DOHH2 (cell line): ENCODE measurements around the gene SCN1B.
A peak's percentile ranks its signal among the peaks of the same experiment; 100 is the strongest.
"Not testable (repeated sequence)": the region's sequence is repeated elsewhere in the genome, so short reads cannot be mapped to it uniquely, and the experiment has no call there.

Experiments used
- H3F3A ChIP-seq: fragments of 200-600 bp; sonication (generic), shearing (Covaris generic); 2 replicates; pipeline ENCODE4 v1.6.0; 2016; ENCODE audit warnings: antibody characterized with exemption, mild to moderate bottlenecking; ENCODE audit not compliant: control insufficient read depth, insufficient read depth
- H3K27ac ChIP-seq: fragments of 200-600 bp; sonication (generic); 2 replicates; pipeline ENCODE4 v1.5.1; 2014; ENCODE audit warnings: low read depth, mild to moderate bottlenecking, low read length, moderate library complexity
- H3K27me3 ChIP-seq: fragments of 200-600 bp; sonication (generic); 2 replicates; pipeline ENCODE4 v1.6.1; 2014; ENCODE audit warnings: mild to moderate bottlenecking, low read length, mixed read lengths; ENCODE audit not compliant: control insufficient read depth
- H3K36me3 ChIP-seq: fragments of 200-600 bp; sonication (generic); 2 replicates; pipeline ENCODE4 v1.6.1; 2014; ENCODE audit warnings: mild to moderate bottlenecking, low read length, moderate library complexity, mixed read lengths; ENCODE audit not compliant: control insufficient read depth
- H3K4me1 ChIP-seq: fragments of 200-600 bp; sonication (generic); 2 replicates; pipeline ENCODE4 v1.6.1; 2014; ENCODE audit warnings: mild to moderate bottlenecking, low read length, mixed read lengths; ENCODE audit not compliant: control insufficient read depth
- H3K4me2 ChIP-seq: fragments of 200-600 bp; sonication (generic); 2 replicates; pipeline ENCODE4 v1.6.0; 2014; ENCODE audit warnings: mild to moderate bottlenecking, low read length, moderate library complexity
- H3K4me3 ChIP-seq: fragments of 200-600 bp; sonication (generic); 2 replicates; pipeline ENCODE4 v1.5.1; 2014; ENCODE audit warnings: mild to moderate bottlenecking, low read length, mixed read lengths
- H3K79me2 ChIP-seq: fragments of 200-600 bp; sonication (generic); 2 replicates; pipeline ENCODE4 v1.6.1; 2014; ENCODE audit warnings: mild to moderate bottlenecking, low read length, mixed read lengths; ENCODE audit not compliant: control insufficient read depth
- H3K9me2 ChIP-seq: fragments of 200-600 bp; sonication (generic); replicated peaks from 2 replicates; pipeline ENCODE4 v1.6.1; 2014; ENCODE audit warnings: mild to moderate bottlenecking, low read length, mixed read lengths; ENCODE audit not compliant: control insufficient read depth
- H3K9me3 ChIP-seq: fragments of 200-600 bp; sonication (generic); 2 replicates; pipeline ENCODE4 v1.6.1; 2014; ENCODE audit warnings: antibody characterized with exemption, low read length, mixed read lengths; ENCODE audit not compliant: control insufficient read depth, insufficient read depth
- H4K20me1 ChIP-seq: fragments of 200-600 bp; sonication (generic); 2 replicates; pipeline ENCODE4 v1.6.0; 2014; ENCODE audit warnings: low read depth, mild to moderate bottlenecking, antibody characterized with exemption, low read length, moderate library complexity; ENCODE audit not compliant: control insufficient read depth, insufficient read depth
- CTCF ChIP-seq: fragments of 200-600 bp; sonication (generic); IDR thresholded peaks from one replicate; pipeline ENCODE4 v1.5.1; 2014; ENCODE audit warnings: antibody characterized with exemption, mild to moderate bottlenecking, low read depth, low read length; ENCODE audit not compliant: poor library complexity, severe bottlenecking
- EZH2phosphoT487 ChIP-seq: fragments of 200-600 bp; sonication (generic); IDR thresholded peaks from 2 replicates; pipeline ENCODE4 v1.6.1; 2017; ENCODE audit warnings: borderline replicate concordance, mild to moderate bottlenecking, antibody characterized with exemption, low read length, moderate library complexity, mixed read lengths

The SCN1B gene

DNA sequence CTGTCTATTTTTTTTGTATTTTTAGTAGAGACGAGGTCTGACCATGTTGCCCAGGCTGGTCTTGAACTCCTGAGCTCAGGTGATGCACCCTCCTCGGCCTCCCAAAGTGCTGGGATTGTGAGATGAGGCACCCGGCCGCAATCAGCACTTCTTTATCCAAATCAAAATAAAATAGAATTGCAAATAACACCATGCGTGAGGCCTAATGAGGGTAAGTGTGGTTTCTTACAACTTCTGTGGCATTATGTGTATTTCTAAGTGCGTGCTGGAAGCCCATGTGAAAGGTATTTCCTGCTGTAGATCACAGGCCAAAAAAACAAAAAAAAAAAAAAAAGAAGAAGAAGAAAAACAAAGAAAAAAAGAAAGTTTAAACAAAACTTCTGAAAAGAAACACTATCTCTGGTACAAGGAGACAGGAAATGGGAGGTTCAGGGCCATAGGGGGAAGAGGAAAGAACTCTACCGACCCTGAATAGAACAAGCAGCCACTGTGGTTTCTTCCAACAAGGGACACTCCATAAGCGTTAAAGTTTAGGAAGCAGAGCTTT lies 33.1 kb upstream of the SCN1B start:
- H4K20me1 ChIP-seq: peaks cover 3% of the 10 kb centered on the region; the same call in 1 of the 2 replicates
- H3F3A ChIP-seq: peaks cover 18% of the 10 kb centered on the region
- H3K27ac ChIP-seq: peak overlapping the region; percentile 30; the same call in 1 of the 2 replicates
- H3K4me1 ChIP-seq: peaks cover 43% of the 10 kb centered on the region
- no peaks in the 10 kb centered on the region for H3K9me2 ChIP-seq
- TF ChIP-seq EZH2phosphoT487 (no peak), CTCF (no peak)
- H3K36me3 ChIP-seq: peaks cover 16% of the 10 kb centered on the region
- no peaks in the 10 kb centered on the region for H3K9me3 ChIP-seq
- H3K79me2 ChIP-seq: peaks cover 26% of the 10 kb centered on the region
- H3K4me2 ChIP-seq: peak overlapping the region; percentile 55
- peak overlapping the region; percentile 38 for H3K4me3 ChIP-seq
- no peaks in the 10 kb centered on the region for H3K27me3 ChIP-seq

- H3K79me2 ChIP-seq: peaks cover 37% of the 10 kb centered on the region
- peaks cover 26% of the 10 kb centered on the region for H3K36me3 ChIP-seq
- not testable (repeated sequence) for H3K27ac ChIP-seq, H3K9me3 ChIP-seq, H3K9me2 ChIP-seq, H3K27me3 ChIP-seq, H3K4me3 ChIP-seq
- H3K4me1 ChIP-seq: peaks cover 54% of the 10 kb centered on the region
- H4K20me1 ChIP-seq: peaks cover 10% of the 10 kb centered on the region; the same call in 1 of the 2 replicates
- peak overlapping the region; percentile 55 for H3K4me2 ChIP-seq
- H3F3A ChIP-seq: peaks cover 19% of the 10 kb centered on the region
Measured at GRCh38 chr19:34998224-34998623, 32.0 kb upstream of the SCN1B start.

DNA sequence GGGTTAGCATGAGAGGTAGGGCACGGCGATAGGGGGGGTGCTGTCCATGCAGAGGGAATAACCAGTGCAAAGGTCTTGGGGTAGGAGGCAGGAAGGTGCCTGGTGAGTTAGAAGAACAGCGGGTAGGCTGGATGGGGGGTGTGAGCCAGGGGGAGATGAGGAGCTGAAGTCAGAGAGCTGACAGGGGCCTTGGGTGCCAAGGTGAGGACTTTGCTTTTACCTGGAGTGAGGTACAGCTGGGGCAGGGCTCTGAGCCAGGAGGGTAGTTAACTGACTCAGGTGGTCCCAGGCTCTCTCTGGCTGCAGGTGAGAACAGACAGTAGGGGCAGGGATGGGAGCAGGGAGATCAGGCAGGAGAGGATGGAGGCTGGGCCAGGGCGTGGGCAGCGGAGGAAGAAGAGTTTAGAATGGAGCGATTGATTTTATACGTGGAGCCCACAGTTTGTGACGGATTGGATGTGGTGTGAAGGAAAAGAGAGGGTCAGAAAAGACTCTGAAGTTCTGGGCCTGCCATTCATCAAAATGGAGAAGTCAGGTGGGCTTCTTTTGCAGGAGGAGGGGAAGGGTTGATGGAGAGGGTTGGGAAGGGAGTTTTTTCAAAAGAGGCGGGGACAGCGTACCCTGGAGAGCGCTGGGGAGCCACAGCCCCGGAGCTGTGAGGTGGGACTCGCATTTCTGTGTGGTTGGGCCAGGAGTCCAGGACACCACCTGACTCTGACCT lies 31.3 kb upstream of the SCN1B start:
- Histone ChIP-seq H3K9me3 (no peaks in the 10 kb centered on the region), H3F3A (peaks cover 19% of the 10 kb centered on the region), H3K36me3 (peaks cover 32% of the 10 kb centered on the region), H3K4me2 (peak overlapping the region; percentile 92), H3K79me2 (peaks cover 44% of the 10 kb centered on the region), H4K20me1 (peaks cover 17% of the 10 kb centered on the region), H3K4me1 (peaks cover 61% of the 10 kb centered on the region), H3K27ac (no peak overlapping the region), H3K27me3 (no peaks in the 10 kb centered on the region), H3K4me3 (peak overlapping the region; percentile 96), H3K9me2 (no peaks in the 10 kb centered on the region)
- no peak for TF ChIP-seq EZH2phosphoT487
- no peak for TF ChIP-seq CTCF
